HCT116 (cell line): ENCODE data around the gene SMC4. TPM values are rescaled to one million over a fixed set of nuclear protein-coding genes. Genes with fewer than 3 reads are reported as not detected.

Source experiments
- ATAC-seq: fragments of 200-7000 bp; cut with Tn5 transposase; 2 replicates; pipeline ENCODE4 v1.9.1; 2020; ENCODE audit warnings: mild to moderate bottlenecking, moderate library complexity
- BruUV-seq: library from RNA; stranded (reverse); fragments of 400-500 nt; replicated peaks from 2 replicates; lab custom pipeline; 2021; lab: Mats Ljungman, UMichigan
- CTCF ChIA-PET: fragments of 300-600 bp; sonication (Branson Sonifier 250); formaldehyde crosslinking; loops from one replicate; lab custom pipeline; 2021; ENCODE audit warnings: antibody characterized with exemption; lab: Charles Lee
- POLR2A ChIA-PET: fragments of 300-600, 350-600 bp; sonication (Branson Sonifier 250); formaldehyde crosslinking; loops from one replicate; lab custom pipeline; 2021; ENCODE audit warnings: antibody characterized with exemption; lab: Charles Lee
- RAD21 ChIA-PET, 2 experiments: fragments of 300-600 bp; sonication (Branson Sonifier 250); formaldehyde crosslinking; loops; one replicate each; lab custom pipeline; 2023; ENCODE audit warnings: low total read pairs in 2 of 2; ENCODE audit not compliant: uncharacterized antibody in 2 of 2, unreplicated experiment in 2 of 2, low non-redundant PET in 1 of 2; lab: Charles Lee
- DNase-seq: peaks from one replicate; pipeline ENCODE4 v3.0.0-alpha.2; 2010; ENCODE audit warnings: low read depth, low spot score
- H2AFZ ChIP-seq: fragments of 200-600 bp; shearing (Covaris generic), sonication (generic); 2 replicates; pipeline ENCODE4 v1.6.1; 2017; ENCODE audit warnings: low read depth, mixed run types, mixed read lengths, antibody characterized with exemption, low read length; ENCODE audit not compliant: poor library complexity, severe bottlenecking
- H3K27ac ChIP-seq: 2 replicates; pipeline ENCODE4 v1.5.1; 2012; ENCODE audit warnings: low read depth, low read length
- H3K27me3 ChIP-seq: fragments of 200-600 bp; sonication (generic); 2 replicates; pipeline ENCODE4 v1.6.1; 2016; ENCODE audit warnings: mixed run types, low read length, mixed read lengths; ENCODE audit not compliant: insufficient read depth
- H3K36me3 ChIP-seq, 2 experiments: fragments of 200-500 bp in 1 of 2; fragments of 200-600 bp in 1 of 2; sonication (Bioruptor generic) in 1 of 2; sonication (generic) in 1 of 2; 2 replicates each; pipeline versions ENCODE4 v1.5.1 to v1.6.1; 2014 to 2016; ENCODE audit warnings: low read length in 2 of 2, inconsistent platforms in 1 of 2, mixed read lengths in 1 of 2, mixed run types in 1 of 2; ENCODE audit not compliant: insufficient read depth in 2 of 2, control insufficient read depth in 1 of 2
- H3K4me1 ChIP-seq, 2 experiments: fragments of 200-600 bp in 1 of 2; sonication (generic) in 1 of 2; 2 replicates each; pipeline versions ENCODE4 v1.5.1 to v1.6.1; 2012 to 2017; ENCODE audit warnings: low read length in 2 of 2, inconsistent platforms in 1 of 2, mild to moderate bottlenecking in 1 of 2, mixed read lengths in 1 of 2, mixed run types in 1 of 2, moderate library complexity in 1 of 2; ENCODE audit not compliant: insufficient read depth in 2 of 2, control insufficient read depth in 1 of 2
- H3K4me2 ChIP-seq: fragments of 200-600 bp; sonication (generic); 2 replicates; pipeline ENCODE4 v1.6.1; 2017; ENCODE audit warnings: mixed run types, low read length, mixed read lengths
- H3K4me3 ChIP-seq, 2 experiments: fragments of 200-600 bp in 1 of 2; sonication (generic) in 1 of 2; replicated peaks in 1 of 2; 2 replicates each; pipeline ENCODE4 v1.5.1; 2011 to 2016; ENCODE audit warnings: low read length in 2 of 2, control low read depth in 1 of 2, low read depth in 1 of 2, mild to moderate bottlenecking in 1 of 2, mixed read lengths in 1 of 2, mixed run types in 1 of 2
- H3K79me2 ChIP-seq: fragments of 200-600 bp; sonication (generic); 2 replicates; pipeline ENCODE4 v1.6.1; 2017; ENCODE audit warnings: mild to moderate bottlenecking, mixed run types, low read length, moderate library complexity, mixed read lengths; ENCODE audit not compliant: insufficient read depth
- H3K9ac ChIP-seq: fragments of 200-600 bp; sonication (generic); 2 replicates; pipeline ENCODE4 v1.6.1; 2016; ENCODE audit warnings: low read length, mixed read lengths
- H3K9me2 ChIP-seq: fragments of 200-600 bp; sonication (generic), shearing (Covaris generic); 2 replicates; pipeline ENCODE4 v1.6.1; 2017; ENCODE audit warnings: mixed run types, mild to moderate bottlenecking, moderate library complexity; ENCODE audit not compliant: insufficient read depth
- H3K9me3 ChIP-seq, 2 experiments: fragments of 200-500 bp in 1 of 2; fragments of 200-600 bp in 1 of 2; sonication (Bioruptor generic) in 1 of 2; sonication (generic) in 1 of 2; 2 replicates each; pipeline ENCODE4 v1.6.1; 2014 to 2017; ENCODE audit warnings: low read length in 2 of 2, mixed read lengths in 2 of 2, inconsistent platforms in 1 of 2, low read depth in 1 of 2, mild to moderate bottlenecking in 1 of 2, mixed run types in 1 of 2, moderate library complexity in 1 of 2; ENCODE audit not compliant: control insufficient read depth in 1 of 2, insufficient read depth in 1 of 2
- H4K20me1 ChIP-seq: fragments of 200-600 bp; sonication (generic), shearing (Covaris generic); 2 replicates; pipeline ENCODE4 v1.6.1; 2017; ENCODE audit warnings: mixed run types, mild to moderate bottlenecking, moderate library complexity; ENCODE audit not compliant: insufficient read depth
- CBX3 ChIP-seq: IDR thresholded peaks from 2 replicates; pipeline ENCODE4 v1.6.1; 2012; ENCODE audit warnings: low read depth
- CEBPB ChIP-seq: IDR thresholded peaks from 2 replicates; pipeline ENCODE4 v1.6.1; 2012; ENCODE audit warnings: low read depth
- EZH2 ChIP-seq: fragments of 200-600 bp; sonication (generic); IDR thresholded peaks from 2 replicates; pipeline ENCODE4 v1.6.1; 2017; ENCODE audit warnings: antibody characterized with exemption, mixed run types
- POLR2A ChIP-seq: IDR thresholded peaks from 2 replicates; pipeline ENCODE4 v1.7.0; 2011; ENCODE audit warnings: borderline replicate concordance; ENCODE audit not compliant: insufficient read depth, insufficient read length; ENCODE audit errors: extremely low read depth
- SRF ChIP-seq: IDR thresholded peaks from 2 replicates; pipeline ENCODE4 v1.6.1; 2012; ENCODE audit warnings: low read depth
- ZNF274 ChIP-seq: fragments of 200-500 bp; sonication (Bioruptor generic); IDR thresholded peaks from 2 replicates; pipeline ENCODE4 v1.6.1; 2014; ENCODE audit warnings: mild to moderate bottlenecking, low read depth, low read length, inconsistent platforms
- intact Hi-C: fragments of 100-400 bp; cut with micrococcal nuclease; formaldehyde crosslinking; loops from 2 replicates; pipeline ENCODE4 v1.10.0; 2022
- total RNA-seq: library from RNA; stranded (reverse); gene quantifications from one replicate; pipeline ENCODE4 v1.2.1, GENCODE V29; 2021; ENCODE audit not compliant: unreplicated experiment
- TF ChIP-seq, protein P1 (sequence below): IDR thresholded peaks from 2 replicates; pipeline ENCODE4 v1.6.1; 2012; ENCODE audit warnings: low read depth

SMC4 gene
- total RNA-seq, 1 experiment from 2014 or later: 123 TPM

DNA sequence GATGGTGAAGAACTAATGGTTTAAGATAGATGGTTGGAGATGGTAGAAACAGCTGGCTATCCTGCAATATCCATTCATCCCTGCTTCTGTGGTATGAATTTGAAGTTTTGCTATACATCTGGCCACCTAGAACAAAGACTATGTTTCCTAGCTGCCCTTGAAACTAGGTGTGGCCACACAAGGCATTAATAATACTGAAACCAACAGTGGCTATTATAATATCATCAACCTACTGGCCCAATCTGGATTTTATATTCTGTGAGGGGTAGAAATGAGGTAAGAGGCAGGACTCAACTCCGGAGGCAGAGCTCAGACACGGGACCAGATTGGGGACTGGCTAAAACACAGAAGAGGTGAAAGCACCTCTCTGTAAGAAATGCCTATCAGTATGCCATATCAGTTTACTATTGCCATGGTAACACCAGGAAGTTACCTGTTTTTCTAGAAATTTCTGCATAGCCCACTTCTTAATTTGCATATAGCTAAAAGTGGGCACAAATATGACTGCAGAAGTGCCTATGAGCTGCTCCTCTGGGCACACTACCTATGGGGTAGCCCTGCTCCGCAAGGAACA lies 8.8 kb upstream of the SMC4 start:
- RAD21 ChIA-PET: no interaction called here
- TF ChIP-seq POLR2A (no peak), CBX3 (no peak), ZNF274 (no peak), CEBPB (no peak), SRF (no peak), EZH2 (no peak)
- TF ChIP-seq, protein P1, sequence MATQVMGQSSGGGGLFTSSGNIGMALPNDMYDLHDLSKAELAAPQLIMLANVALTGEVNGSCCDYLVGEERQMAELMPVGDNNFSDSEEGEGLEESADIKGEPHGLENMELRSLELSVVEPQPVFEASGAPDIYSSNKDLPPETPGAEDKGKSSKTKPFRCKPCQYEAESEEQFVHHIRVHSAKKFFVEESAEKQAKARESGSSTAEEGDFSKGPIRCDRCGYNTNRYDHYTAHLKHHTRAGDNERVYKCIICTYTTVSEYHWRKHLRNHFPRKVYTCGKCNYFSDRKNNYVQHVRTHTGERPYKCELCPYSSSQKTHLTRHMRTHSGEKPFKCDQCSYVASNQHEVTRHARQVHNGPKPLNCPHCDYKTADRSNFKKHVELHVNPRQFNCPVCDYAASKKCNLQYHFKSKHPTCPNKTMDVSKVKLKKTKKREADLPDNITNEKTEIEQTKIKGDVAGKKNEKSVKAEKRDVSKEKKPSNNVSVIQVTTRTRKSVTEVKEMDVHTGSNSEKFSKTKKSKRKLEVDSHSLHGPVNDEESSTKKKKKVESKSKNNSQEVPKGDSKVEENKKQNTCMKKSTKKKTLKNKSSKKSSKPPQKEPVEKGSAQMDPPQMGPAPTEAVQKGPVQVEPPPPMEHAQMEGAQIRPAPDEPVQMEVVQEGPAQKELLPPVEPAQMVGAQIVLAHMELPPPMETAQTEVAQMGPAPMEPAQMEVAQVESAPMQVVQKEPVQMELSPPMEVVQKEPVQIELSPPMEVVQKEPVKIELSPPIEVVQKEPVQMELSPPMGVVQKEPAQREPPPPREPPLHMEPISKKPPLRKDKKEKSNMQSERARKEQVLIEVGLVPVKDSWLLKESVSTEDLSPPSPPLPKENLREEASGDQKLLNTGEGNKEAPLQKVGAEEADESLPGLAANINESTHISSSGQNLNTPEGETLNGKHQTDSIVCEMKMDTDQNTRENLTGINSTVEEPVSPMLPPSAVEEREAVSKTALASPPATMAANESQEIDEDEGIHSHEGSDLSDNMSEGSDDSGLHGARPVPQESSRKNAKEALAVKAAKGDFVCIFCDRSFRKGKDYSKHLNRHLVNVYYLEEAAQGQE: no peak
- Histone ChIP-seq H3K79me2 (peaks cover 35% of the 10 kb centered on the region; the same call in 1 of the 2 replicates), H2AFZ (no peak overlapping the region), H3K4me1 (peaks cover 0 to 5% of the 10 kb centered on the region in 2 experiments; a peak in 2 of 4 replicates), H3K36me3 (no peaks in the 10 kb centered on the region), H3K4me3 (no peak overlapping the region), H3K9me3 (no peaks in the 10 kb centered on the region), H3K27ac (no peak overlapping the region), H3K27me3 (no peaks in the 10 kb centered on the region), H4K20me1 (no peaks in the 10 kb centered on the region), H3K4me2 (no peak overlapping the region), H3K9ac (no peak overlapping the region), H3K9me2 (no peaks in the 10 kb centered on the region)
- POLR2A ChIA-PET: no interaction called here
- DNase-seq: no peak
- no peak for ATAC-seq
- CTCF ChIA-PET: no interaction called here
- intact Hi-C loops: no loop called here
- no TSS peak for BruUV-seq
